Ectodermal cell (in vitro differentiated cells): Measurements from ENCODE around the gene SLC10A6. TPM values are rescaled to one million over a fixed set of nuclear protein-coding genes. Genes with fewer than 3 reads are reported as not detected.

ENCODE experiments used
- H3K27ac ChIP-seq: 2 replicates; pipeline ENCODE4 v1.7.0; 2013; ENCODE audit warnings: mild to moderate bottlenecking, low read depth, low read length; ENCODE audit not compliant: insufficient read depth, poor library complexity, severe bottlenecking
- H3K27me3 ChIP-seq: 2 replicates; pipeline ENCODE4 v1.7.0; 2013; ENCODE audit warnings: mild to moderate bottlenecking, low read length; ENCODE audit not compliant: insufficient read depth, control insufficient read depth, poor library complexity, severe bottlenecking
- H3K36me3 ChIP-seq: one replicate; pipeline ENCODE4 v1.7.0; 2013; ENCODE audit warnings: low read length; ENCODE audit not compliant: control insufficient read depth, insufficient read depth
- H3K4me1 ChIP-seq: one replicate; pipeline ENCODE4 v1.7.0; 2013; ENCODE audit warnings: low read length; ENCODE audit not compliant: control insufficient read depth, insufficient read depth
- H3K4me3 ChIP-seq: 2 replicates; pipeline ENCODE4 v1.7.0; 2013; ENCODE audit warnings: low read depth, low read length, control low read depth; ENCODE audit not compliant: insufficient read depth
- H3K9me3 ChIP-seq: 2 replicates; pipeline ENCODE4 v1.7.0; 2013; ENCODE audit warnings: mild to moderate bottlenecking, low read length, moderate library complexity; ENCODE audit not compliant: control insufficient read depth
- WGBS, 2 experiments: methylation state at CpG; one replicate each; pipeline ENCODE4 v1.1.7; 2013; ENCODE audit warnings: missing lambda C conversion rate in 2 of 2; 5-methylcytosine and 5-hydroxymethylcytosine counted together
- polyA plus RNA-seq, 4 experiments: library from polyadenylated mRNA; stranded (reverse); fragments of 50-300 nt; gene quantifications; one replicate each; pipeline ENCODE4 v1.2.3, GENCODE V29; 2013

Gene SLC10A6
- not detected for polyA plus RNA-seq (2013, experiment 1 of 4)
- not detected for polyA plus RNA-seq (2013, experiment 2 of 4)
- polyA plus RNA-seq (2013, experiment 3 of 4), result not detected
- not detected for polyA plus RNA-seq (2013, experiment 4 of 4)

- H3K9me3 ChIP-seq, result no peaks in the 10 kb centered on the region
- H3K4me3 ChIP-seq, result no peak within 1 kb of the TSS
- no peaks in the 10 kb centered on the region for H3K36me3 ChIP-seq
- 95% methylated on average over 11 of the region's 11 CpGs for WGBS, 2 experiments
- no peaks in the 10 kb centered on the region for H3K27me3 ChIP-seq
- H3K4me1 ChIP-seq, result no peaks in the 10 kb centered on the region
- H3K27ac ChIP-seq, result no peak within 1 kb of the TSS
These were observed at the start of gene SLC10A6 for GRCh38 chr4:86848732-86849619. SLC10A6 (minus strand) TSS chr4:86849384; CDS start chr4:86849115, 269 bp downstream.

- no peaks in the 10 kb centered on the region for H3K4me1 ChIP-seq
- H3K36me3 ChIP-seq, result no peaks in the 10 kb centered on the region
- 87 to 92% methylated on average over 4 of the region's 4 CpGs for WGBS, 2 experiments
These were observed 49.4 kb upstream of the SLC10A6 start for GRCh38 chr4:86898562-86898961.

GRCh38 chr4:86896596-86896995 is 47.4 kb upstream of the SLC10A6 start:
- Histone ChIP-seq H3K4me3 (no peak overlapping the region), H3K36me3 (no peaks in the 10 kb centered on the region), H3K4me1 (no peaks in the 10 kb centered on the region), H3K27me3 (no peaks in the 10 kb centered on the region), H3K27ac (no peak overlapping the region), H3K9me3 (no peaks in the 10 kb centered on the region)
- 88 to 89% methylated on average over 4 of the region's 4 CpGs for WGBS, 2 experiments

More at GRCh38 chr4:86898562-86898961, 49.4 kb upstream of the SLC10A6 start:
- Histone ChIP-seq H3K27ac (no peak overlapping the region), H3K4me3 (no peak overlapping the region), H3K9me3 (no peaks in the 10 kb centered on the region), H3K27me3 (no peaks in the 10 kb centered on the region)

- Histone ChIP-seq H3K36me3 (no peaks in the 10 kb centered on the region), H3K4me1 (no peaks in the 10 kb centered on the region), H3K9me3 (no peaks in the 10 kb centered on the region), H3K27ac (no peak overlapping the region), H3K27me3 (no peaks in the 10 kb centered on the region), H3K4me3 (no peak overlapping the region)
- WGBS, 2 experiments, result 78 to 79% methylated on average over 4 of the region's 6 CpGs
These were observed 46.7 kb upstream of the SLC10A6 start for GRCh38 chr4:86895692-86896488.

GRCh38 chr4:86894455-86894854 is 45.3 kb upstream of the SLC10A6 start:
- Histone ChIP-seq H3K9me3 (no peaks in the 10 kb centered on the region), H3K27me3 (no peaks in the 10 kb centered on the region), H3K4me1 (no peaks in the 10 kb centered on the region), H3K4me3 (no peak overlapping the region), H3K36me3 (no peaks in the 10 kb centered on the region), H3K27ac (no peak overlapping the region)

- Histone ChIP-seq H3K4me1 (no peaks in the 10 kb centered on the region), H3K27me3 (no peaks in the 10 kb centered on the region), H3K9me3 (no peaks in the 10 kb centered on the region), H3K4me3 (no peak overlapping the region), H3K36me3 (no peaks in the 10 kb centered on the region), H3K27ac (no peak overlapping the region)
- WGBS, 2 experiments, result 89 to 93% methylated on average over 19 of the region's 19 CpGs
These were observed 44.0 kb upstream of the SLC10A6 start for GRCh38 chr4:86893136-86893535.

- no peaks in the 10 kb centered on the region for H3K27me3 ChIP-seq
- no peaks in the 10 kb centered on the region for H3K9me3 ChIP-seq
- 33 to 36% methylated on average over 13 of the region's 13 CpGs for WGBS, 2 experiments
- no peaks in the 10 kb centered on the region for H3K36me3 ChIP-seq
- H3K27ac ChIP-seq, result peak overlapping the region; percentile 80
- H3K4me3 ChIP-seq, result peak overlapping the region; percentile 51
- no peaks in the 10 kb centered on the region for H3K4me1 ChIP-seq
These were observed 43.4 kb upstream of the SLC10A6 start for GRCh38 chr4:86892636-86892960.

GRCh38 chr4:86891762-86892635 is 42.8 kb upstream of the SLC10A6 start, which contains the start of gene C4orf36:
C4orf36 (minus strand) TSS chr4:86892422; CDS start chr4:86891520, 902 bp downstream.
- Histone ChIP-seq H3K4me3 (peak within 1 kb of the TSS; percentile 51), H3K9me3 (no peaks in the 10 kb centered on the region), H3K36me3 (no peaks in the 10 kb centered on the region), H3K4me1 (no peaks in the 10 kb centered on the region), H3K27me3 (no peaks in the 10 kb centered on the region), H3K27ac (peak within 1 kb of the TSS; percentile 80)
- WGBS, 2 experiments, result 1% methylated on average over 84 of the region's 84 CpGs

GRCh38 chr4:86890790-86891189 is 41.6 kb upstream of the SLC10A6 start:
- 88 to 89% methylated on average over 7 of the region's 7 CpGs for WGBS, 2 experiments
- H3K27ac ChIP-seq, result no peak overlapping the region
- H3K4me3 ChIP-seq, result no peak overlapping the region
- H3K9me3 ChIP-seq, result no peaks in the 10 kb centered on the region
- H3K4me1 ChIP-seq, result no peaks in the 10 kb centered on the region
- H3K27me3 ChIP-seq, result no peaks in the 10 kb centered on the region
- no peaks in the 10 kb centered on the region for H3K36me3 ChIP-seq
